Thyroid gland (tissue), 4 donors: Measurements from ENCODE around the gene RAP1GAP2. TPM values are rescaled to one million over a fixed set of nuclear protein-coding genes. Genes with fewer than 3 reads are reported as not detected.

Experiments used
- DNase-seq, 2 donors: peaks; one replicate each; pipeline ENCODE4 v3.0.0-alpha.2; 2019
- H3K27ac ChIP-seq, 3 donors: fragments of 200-600 bp; sonication (generic); 1 replicate in 2 of 3; 2 replicates in 1 of 3; pipeline ENCODE4 v1.5.1; 2016 to 2019; ENCODE audit warnings: mild to moderate bottlenecking in 1 of 3, moderate library complexity in 1 of 3
- H3K27me3 ChIP-seq: fragments of 200-600 bp; sonication (generic); one replicate; pipeline ENCODE4 v1.5.1; 2019
- H3K36me3 ChIP-seq, 2 donors: fragments of 200-600 bp; sonication (generic); one replicate each; pipeline ENCODE4 v1.5.1; 2016 to 2019
- H3K4me1 ChIP-seq, 2 donors: fragments of 200-600 bp; sonication (generic); one replicate each; pipeline ENCODE4 v1.5.1; 2017 to 2019
- H3K4me3 ChIP-seq, 3 donors: fragments of 200-600 bp; sonication (generic); replicated peaks in 1 of 3; 1 replicate in 2 of 3; 2 replicates in 1 of 3; pipeline ENCODE4 v1.5.1; 2016; ENCODE audit warnings: mild to moderate bottlenecking in 1 of 3
- H3K9me3 ChIP-seq: fragments of 200-600 bp; sonication (generic); one replicate; pipeline ENCODE4 v1.5.1; 2017
- POLR2A ChIP-seq, 2 donors: fragments of 450-650 bp; IDR thresholded peaks; one replicate each; pipeline ENCODE4 v1.6.1; 2017; ENCODE audit warnings: antibody characterized with exemption in 2 of 2, mild to moderate bottlenecking in 2 of 2, moderate library complexity in 1 of 2
- WGBS, 2 donors: methylation state at CpG; one replicate each; pipeline ENCODE4 v1.1.5; 2017; 5-methylcytosine and 5-hydroxymethylcytosine counted together
- intact Hi-C: fragments of 100-400 bp; cut with DNase I; formaldehyde crosslinking; loops from one replicate; pipeline ENCODE4 v1.15.1; 2023
- total RNA-seq, 4 donors: library from RNA; depleted of rRNA; stranded (reverse); fragments of >200 nt; gene quantifications; one replicate each; pipeline ENCODE4 v1.2.3, GENCODE V29; 2016
- TF ChIP-seq, protein P1 (sequence below), 6 experiments: fragments of 200-600 bp in 3 of 6; fragments of 450-650 bp in 3 of 6; sonication (generic) in 3 of 6; IDR thresholded peaks; one replicate each; pipeline ENCODE4 v1.5.1; 2016 to 2019; ENCODE audit warnings: antibody characterized with exemption in 6 of 6, mild to moderate bottlenecking in 2 of 6, inconsistent platforms in 1 of 6, moderate library complexity in 1 of 6

The RAP1GAP2 gene
- total RNA-seq, 4 donors from 2014 or later = 5.9 to 8.4 (median 6.8) TPM

DNA sequence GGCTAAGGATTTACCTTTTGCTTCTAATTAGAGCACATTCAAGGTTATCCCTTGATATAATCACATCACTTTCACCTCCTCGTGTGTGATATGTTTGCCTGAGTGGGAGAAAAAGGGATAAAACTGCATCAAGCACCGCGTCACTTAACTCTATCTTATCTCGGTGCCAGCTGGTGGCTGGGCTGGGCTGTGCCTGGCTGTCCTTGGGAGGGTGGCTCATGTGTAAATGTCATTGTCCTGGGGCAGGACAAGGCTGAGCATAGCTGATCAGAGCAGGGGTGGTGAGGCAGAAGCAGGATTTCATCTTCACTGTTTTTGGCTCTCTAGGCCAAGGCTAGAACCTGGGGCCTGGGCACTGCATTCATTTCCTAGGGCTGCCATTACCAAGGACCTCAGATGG, 105.3 kb downstream of the RAP1GAP2 start:
- intact Hi-C loops = no loop called here
- Histone ChIP-seq H3K4me3 (no peak overlapping the region), H3K27me3 (no peaks in the 10 kb centered on the region), H3K36me3 (no peaks in the 10 kb centered on the region), H3K9me3 (no peaks in the 10 kb centered on the region), H3K27ac (no peak overlapping the region), H3K4me1 (peaks cover 0 to 13% of the 10 kb centered on the region in 2 donors)
- TF ChIP-seq, protein P1, sequence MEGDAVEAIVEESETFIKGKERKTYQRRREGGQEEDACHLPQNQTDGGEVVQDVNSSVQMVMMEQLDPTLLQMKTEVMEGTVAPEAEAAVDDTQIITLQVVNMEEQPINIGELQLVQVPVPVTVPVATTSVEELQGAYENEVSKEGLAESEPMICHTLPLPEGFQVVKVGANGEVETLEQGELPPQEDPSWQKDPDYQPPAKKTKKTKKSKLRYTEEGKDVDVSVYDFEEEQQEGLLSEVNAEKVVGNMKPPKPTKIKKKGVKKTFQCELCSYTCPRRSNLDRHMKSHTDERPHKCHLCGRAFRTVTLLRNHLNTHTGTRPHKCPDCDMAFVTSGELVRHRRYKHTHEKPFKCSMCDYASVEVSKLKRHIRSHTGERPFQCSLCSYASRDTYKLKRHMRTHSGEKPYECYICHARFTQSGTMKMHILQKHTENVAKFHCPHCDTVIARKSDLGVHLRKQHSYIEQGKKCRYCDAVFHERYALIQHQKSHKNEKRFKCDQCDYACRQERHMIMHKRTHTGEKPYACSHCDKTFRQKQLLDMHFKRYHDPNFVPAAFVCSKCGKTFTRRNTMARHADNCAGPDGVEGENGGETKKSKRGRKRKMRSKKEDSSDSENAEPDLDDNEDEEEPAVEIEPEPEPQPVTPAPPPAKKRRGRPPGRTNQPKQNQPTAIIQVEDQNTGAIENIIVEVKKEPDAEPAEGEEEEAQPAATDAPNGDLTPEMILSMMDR (IDR thresholded peaks at IDR 0.05) = no peak
- no peak for DNase-seq
- WGBS, 2 donors = 83 to 84% methylated on average over 4 of the region's 4 CpGs

DNA sequence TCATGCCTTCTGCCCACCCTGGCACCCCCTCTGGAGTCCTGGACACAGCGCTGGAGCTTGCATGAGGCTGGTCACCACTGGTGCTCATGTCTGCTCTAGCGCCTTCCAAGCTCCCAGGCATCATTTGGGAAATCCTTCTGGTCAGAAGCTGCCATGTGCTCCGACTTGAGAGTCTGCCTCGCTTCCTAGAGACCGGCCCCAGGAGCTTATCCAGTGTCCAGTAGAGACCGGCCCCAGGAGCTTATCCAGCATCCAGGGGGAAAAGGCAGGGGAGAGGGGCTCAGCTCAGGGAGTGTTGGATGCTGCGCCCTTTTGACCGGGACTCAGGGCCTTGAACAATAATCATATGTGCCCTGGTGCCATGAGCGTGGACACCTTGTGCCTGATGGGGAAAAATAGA, 106.3 kb downstream of the RAP1GAP2 start:
- H3K9me3 ChIP-seq = no peaks in the 10 kb centered on the region
- no peak for TF ChIP-seq POLR2A (IDR thresholded peaks at IDR 0.05)
- peaks cover 0 to 13% of the 10 kb centered on the region in 2 donors for H3K4me1 ChIP-seq
- no peak overlapping the region for H3K4me3 ChIP-seq
- WGBS, 2 donors = 95 to 97% methylated on average over 5 to 7 of the region's 9 CpGs
- H3K27ac ChIP-seq = no peak overlapping the region
- no peaks in the 10 kb centered on the region for H3K27me3 ChIP-seq
- no peaks in the 10 kb centered on the region for H3K36me3 ChIP-seq
- no peak for DNase-seq
- intact Hi-C loops = no loop called here

DNA sequence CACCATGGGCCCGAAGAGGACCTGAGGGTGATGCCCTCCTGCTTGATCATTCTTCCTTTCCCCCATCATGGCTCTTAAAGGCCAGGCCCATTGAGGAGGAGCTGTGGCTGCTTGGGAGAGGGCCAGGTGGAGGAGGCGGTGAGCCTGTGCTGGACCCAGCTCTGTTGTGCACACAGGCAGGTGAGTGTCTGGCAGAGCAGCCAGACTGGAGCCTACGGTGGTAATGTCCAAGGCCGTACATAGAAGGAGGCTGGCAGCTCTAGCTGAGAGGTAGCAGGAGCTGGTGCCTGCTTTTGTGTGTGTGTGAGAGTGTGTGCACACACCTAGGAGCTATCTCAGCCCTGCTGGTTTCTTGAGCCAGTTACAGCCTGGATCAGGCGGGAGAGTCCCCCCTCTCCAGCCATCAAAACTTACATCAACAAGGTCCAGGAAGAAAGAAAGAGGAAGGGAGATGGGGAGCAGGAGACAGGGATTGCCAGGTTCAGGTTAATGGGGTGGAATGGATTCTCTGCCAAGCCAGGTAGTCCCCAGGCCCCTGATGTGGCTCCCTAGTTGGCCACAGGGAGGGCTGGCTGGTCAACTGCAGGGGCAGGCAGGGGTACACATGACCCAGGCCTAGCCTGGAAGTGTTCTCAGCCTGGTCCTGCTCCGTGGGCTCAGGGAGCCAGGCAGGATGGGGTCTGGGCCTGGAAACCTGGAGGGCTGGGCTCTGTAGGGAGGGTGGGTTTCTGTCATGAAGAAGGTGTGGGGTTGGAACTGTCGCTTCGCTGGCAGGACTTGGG, 107.1 kb downstream of the RAP1GAP2 start:
- peak overlapping the region in 1 of 3 donors; percentile 21 for H3K27ac ChIP-seq
- no peaks in the 10 kb centered on the region for H3K9me3 ChIP-seq
- H3K4me1 ChIP-seq = peaks cover 0 to 13% of the 10 kb centered on the region in 2 donors
- no peaks in the 10 kb centered on the region for H3K27me3 ChIP-seq
- 66 to 73% methylated on average over 7 to 8 of the region's 8 CpGs for WGBS, 2 donors
- intact Hi-C loops = no loop called here
- H3K36me3 ChIP-seq = no peaks in the 10 kb centered on the region
- no peak overlapping the region for H3K4me3 ChIP-seq
- peak; percentile 61 to 64 for DNase-seq
- TF ChIP-seq, protein P1 (IDR thresholded peaks at IDR 0.05) = no peak
- no peak for TF ChIP-seq POLR2A (IDR thresholded peaks at IDR 0.05)

DNA sequence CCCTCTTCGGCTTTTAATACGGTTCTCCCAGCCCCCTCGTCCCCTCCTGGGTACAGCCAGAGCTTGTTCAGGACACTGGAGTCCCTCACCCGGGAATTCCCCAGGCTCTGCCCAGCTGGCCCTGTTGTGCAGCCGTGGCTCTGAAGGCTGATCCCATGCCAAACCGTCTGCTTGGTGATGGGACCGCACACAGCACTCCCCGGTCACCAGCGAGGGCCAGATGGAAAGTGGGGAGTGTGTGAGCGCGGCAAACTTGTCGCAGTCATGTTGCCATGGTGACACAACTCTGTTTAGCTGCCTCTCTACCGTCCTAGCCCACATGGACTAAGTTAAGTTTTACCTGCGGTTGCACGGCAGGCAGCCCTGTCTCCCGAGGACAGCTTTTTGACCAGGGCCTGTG, 107.9 kb downstream of the RAP1GAP2 start:
- TF ChIP-seq, protein P1 (IDR thresholded peaks at IDR 0.05) = no peak
- H3K4me1 ChIP-seq = peaks cover 0 to 13% of the 10 kb centered on the region in 2 donors
- H3K27ac ChIP-seq = no peak overlapping the region
- H3K4me3 ChIP-seq = no peak overlapping the region
- H3K36me3 ChIP-seq = no peaks in the 10 kb centered on the region
- intact Hi-C loops = no loop called here
- peak; percentile 59 to 67 for DNase-seq
- WGBS, 2 donors = 21 to 22% methylated on average over 16 of the region's 16 CpGs
- no peaks in the 10 kb centered on the region for H3K27me3 ChIP-seq
- H3K9me3 ChIP-seq = no peaks in the 10 kb centered on the region

DNA sequence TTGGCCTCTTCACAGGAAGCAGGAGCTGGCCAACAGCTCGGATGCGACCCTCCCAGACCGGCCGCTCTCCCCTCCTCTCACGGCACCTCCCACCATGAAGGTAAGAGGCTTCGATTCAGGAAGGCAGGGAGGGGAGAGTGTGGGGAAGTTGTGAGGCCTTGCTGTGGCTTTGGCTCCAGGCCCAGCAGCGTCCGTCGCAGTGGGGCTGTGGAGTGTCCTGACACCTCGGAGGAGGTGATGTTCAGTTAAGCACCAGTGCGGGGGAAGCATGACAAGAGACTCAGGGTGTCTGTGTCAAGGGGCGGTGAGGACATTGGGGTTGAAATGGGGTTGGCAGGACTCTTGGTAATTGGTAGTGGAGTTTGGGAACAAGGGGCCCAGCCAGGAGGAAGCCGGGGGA, 109.0 kb downstream of the RAP1GAP2 start:
- DNase-seq = no peak
- H3K4me1 ChIP-seq = peaks cover 0 to 13% of the 10 kb centered on the region in 2 donors
- no peak overlapping the region for H3K27ac ChIP-seq
- H3K9me3 ChIP-seq = no peaks in the 10 kb centered on the region
- intact Hi-C loops = no loop called here
- TF ChIP-seq, protein P1 (IDR thresholded peaks at IDR 0.05) = no peak
- TF ChIP-seq POLR2A (IDR thresholded peaks at IDR 0.05) = no peak
- H3K27me3 ChIP-seq = no peaks in the 10 kb centered on the region
- WGBS, 2 donors = 50 to 62% methylated on average over 10 to 13 of the region's 13 CpGs
- no peaks in the 10 kb centered on the region for H3K36me3 ChIP-seq
- H3K4me3 ChIP-seq = no peak overlapping the region
